Gastroesophageal sphincter (tissue), 3 donors: ENCODE measurements around the gene GLG1.

ENCODE experiments used
- POLR2A ChIP-seq, 2 donors: fragments of 450-650 bp; IDR thresholded peaks; one replicate each; pipeline ENCODE4 v1.6.1; 2017; ENCODE audit warnings: antibody characterized with exemption in 2 of 2, mild to moderate bottlenecking in 2 of 2, moderate library complexity in 1 of 2
- TF ChIP-seq, protein P1 (sequence below), 4 experiments: fragments of 200-600 bp in 2 of 4; fragments of 450-650 bp in 2 of 4; sonication (generic) in 1 of 4; IDR thresholded peaks; one replicate each; pipeline ENCODE4 v1.5.1; 2017 to 2019; ENCODE audit warnings: antibody characterized with exemption in 4 of 4, mild to moderate bottlenecking in 2 of 4, moderate library complexity in 2 of 4

DNA sequence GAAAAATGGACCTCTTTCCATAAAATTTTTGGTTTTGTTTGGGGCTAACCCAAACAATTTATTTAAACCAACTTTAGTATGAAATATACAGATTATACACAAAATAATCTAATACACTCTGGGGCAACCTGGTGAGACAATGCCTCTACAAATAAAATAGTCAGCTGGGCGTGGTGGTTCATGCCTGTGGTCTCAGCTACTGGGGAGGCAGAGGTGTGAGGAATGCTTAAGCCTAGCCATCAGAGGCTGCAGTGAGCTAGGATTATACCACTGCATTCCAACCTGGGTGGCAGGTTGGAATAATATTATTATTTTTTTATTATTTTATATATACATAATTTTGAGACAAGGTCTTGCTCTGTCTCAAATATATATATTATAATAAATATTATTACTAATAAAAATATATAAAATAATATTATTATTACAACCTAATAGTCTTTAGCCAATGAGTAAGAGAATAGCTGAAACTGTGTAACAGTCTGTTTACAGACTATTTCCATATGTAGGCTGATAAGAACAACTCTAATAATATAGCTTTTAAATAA lies 50.5 kb downstream of the GLG1 start:
- TF ChIP-seq, protein P1, sequence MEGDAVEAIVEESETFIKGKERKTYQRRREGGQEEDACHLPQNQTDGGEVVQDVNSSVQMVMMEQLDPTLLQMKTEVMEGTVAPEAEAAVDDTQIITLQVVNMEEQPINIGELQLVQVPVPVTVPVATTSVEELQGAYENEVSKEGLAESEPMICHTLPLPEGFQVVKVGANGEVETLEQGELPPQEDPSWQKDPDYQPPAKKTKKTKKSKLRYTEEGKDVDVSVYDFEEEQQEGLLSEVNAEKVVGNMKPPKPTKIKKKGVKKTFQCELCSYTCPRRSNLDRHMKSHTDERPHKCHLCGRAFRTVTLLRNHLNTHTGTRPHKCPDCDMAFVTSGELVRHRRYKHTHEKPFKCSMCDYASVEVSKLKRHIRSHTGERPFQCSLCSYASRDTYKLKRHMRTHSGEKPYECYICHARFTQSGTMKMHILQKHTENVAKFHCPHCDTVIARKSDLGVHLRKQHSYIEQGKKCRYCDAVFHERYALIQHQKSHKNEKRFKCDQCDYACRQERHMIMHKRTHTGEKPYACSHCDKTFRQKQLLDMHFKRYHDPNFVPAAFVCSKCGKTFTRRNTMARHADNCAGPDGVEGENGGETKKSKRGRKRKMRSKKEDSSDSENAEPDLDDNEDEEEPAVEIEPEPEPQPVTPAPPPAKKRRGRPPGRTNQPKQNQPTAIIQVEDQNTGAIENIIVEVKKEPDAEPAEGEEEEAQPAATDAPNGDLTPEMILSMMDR (IDR thresholded peaks at IDR 0.05), result no peak
- TF ChIP-seq POLR2A (IDR thresholded peaks at IDR 0.05), result no peak
